ENCODE measurements around the gene DNTTIP2.

- TF ChIP-seq, protein P1, sequence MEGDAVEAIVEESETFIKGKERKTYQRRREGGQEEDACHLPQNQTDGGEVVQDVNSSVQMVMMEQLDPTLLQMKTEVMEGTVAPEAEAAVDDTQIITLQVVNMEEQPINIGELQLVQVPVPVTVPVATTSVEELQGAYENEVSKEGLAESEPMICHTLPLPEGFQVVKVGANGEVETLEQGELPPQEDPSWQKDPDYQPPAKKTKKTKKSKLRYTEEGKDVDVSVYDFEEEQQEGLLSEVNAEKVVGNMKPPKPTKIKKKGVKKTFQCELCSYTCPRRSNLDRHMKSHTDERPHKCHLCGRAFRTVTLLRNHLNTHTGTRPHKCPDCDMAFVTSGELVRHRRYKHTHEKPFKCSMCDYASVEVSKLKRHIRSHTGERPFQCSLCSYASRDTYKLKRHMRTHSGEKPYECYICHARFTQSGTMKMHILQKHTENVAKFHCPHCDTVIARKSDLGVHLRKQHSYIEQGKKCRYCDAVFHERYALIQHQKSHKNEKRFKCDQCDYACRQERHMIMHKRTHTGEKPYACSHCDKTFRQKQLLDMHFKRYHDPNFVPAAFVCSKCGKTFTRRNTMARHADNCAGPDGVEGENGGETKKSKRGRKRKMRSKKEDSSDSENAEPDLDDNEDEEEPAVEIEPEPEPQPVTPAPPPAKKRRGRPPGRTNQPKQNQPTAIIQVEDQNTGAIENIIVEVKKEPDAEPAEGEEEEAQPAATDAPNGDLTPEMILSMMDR (IDR thresholded peaks at IDR 0.05; ENCODE audit: poor library complexity, severe bottlenecking) = no peak
- no peak for TF ChIP-seq POLR2AphosphoS5 (IDR thresholded peaks at IDR 0.05)
These were observed 9.4 kb downstream of the DNTTIP2 start for GRCh38 chr1:93869653-93870052.

Data from neural cell (in vitro differentiated cells).